ENCODE data around the gene TECTB. TPM values are rescaled to one million over a fixed set of nuclear protein-coding genes. Genes with fewer than 3 reads are reported as not detected.

TECTB gene
- total and polyA plus RNA-seq, 2 donors (not counting 1 experiment from before 2014, with no cell fraction given) = not detected

- Histone ChIP-seq H3K4me3 (replicated peaks in 1 of 4; ENCODE audit: control extremely low read depth in 1 of 4, insufficient read depth in 1 of 4, low read depth in 3 of 4, low read length in 4 of 4) (no peak overlapping the region), H3K9ac (ENCODE audit: insufficient read depth, low read length) (no peak overlapping the region), H3K36me3 (ENCODE audit: control insufficient read depth, insufficient read depth, low read length) (no peaks in the 10 kb centered on the region), H3K4me2 (ENCODE audit: extremely low read depth, insufficient read depth, low read length) (no peak overlapping the region), H3K9me3 (ENCODE audit: control insufficient read depth, insufficient read depth, low read depth, low read length) (no peaks in the 10 kb centered on the region), H3K79me2 (ENCODE audit: control insufficient read depth, insufficient read depth, low read length) (no peaks in the 10 kb centered on the region), H3K4me1 (ENCODE audit: control insufficient read depth, extremely low read depth, insufficient read depth, low read length) (no peaks in the 10 kb centered on the region), H4K20me1 (ENCODE audit: control insufficient read depth, extremely low read depth, insufficient read depth, low read length) (no peaks in the 10 kb centered on the region), H2AFZ (ENCODE audit: low read length) (no peak overlapping the region), H3K27ac (ENCODE audit: insufficient read depth, low read length) (no peak overlapping the region), H3K27me3 (ENCODE audit: control insufficient read depth, insufficient read depth, low read length) (no peaks in the 10 kb centered on the region)
- no peak for DNase-seq (ENCODE audit: low read depth in 2 of 2)
- TF ChIP-seq, protein P1, sequence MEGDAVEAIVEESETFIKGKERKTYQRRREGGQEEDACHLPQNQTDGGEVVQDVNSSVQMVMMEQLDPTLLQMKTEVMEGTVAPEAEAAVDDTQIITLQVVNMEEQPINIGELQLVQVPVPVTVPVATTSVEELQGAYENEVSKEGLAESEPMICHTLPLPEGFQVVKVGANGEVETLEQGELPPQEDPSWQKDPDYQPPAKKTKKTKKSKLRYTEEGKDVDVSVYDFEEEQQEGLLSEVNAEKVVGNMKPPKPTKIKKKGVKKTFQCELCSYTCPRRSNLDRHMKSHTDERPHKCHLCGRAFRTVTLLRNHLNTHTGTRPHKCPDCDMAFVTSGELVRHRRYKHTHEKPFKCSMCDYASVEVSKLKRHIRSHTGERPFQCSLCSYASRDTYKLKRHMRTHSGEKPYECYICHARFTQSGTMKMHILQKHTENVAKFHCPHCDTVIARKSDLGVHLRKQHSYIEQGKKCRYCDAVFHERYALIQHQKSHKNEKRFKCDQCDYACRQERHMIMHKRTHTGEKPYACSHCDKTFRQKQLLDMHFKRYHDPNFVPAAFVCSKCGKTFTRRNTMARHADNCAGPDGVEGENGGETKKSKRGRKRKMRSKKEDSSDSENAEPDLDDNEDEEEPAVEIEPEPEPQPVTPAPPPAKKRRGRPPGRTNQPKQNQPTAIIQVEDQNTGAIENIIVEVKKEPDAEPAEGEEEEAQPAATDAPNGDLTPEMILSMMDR (conservative IDR thresholded peaks at IDR 0.05 in 1 of 2, IDR thresholded peaks at IDR 0.05 in 1 of 2; ENCODE audit: low read depth in 1 of 2, low read length in 2 of 2) = no peak
- no peak for TF ChIP-seq EZH2 (IDR thresholded peaks at IDR 0.05; ENCODE audit: low read length, missing control alignments)
Observed at GRCh38 chr10:112344261-112344660, 61.1 kb downstream of the TECTB start.

- Histone ChIP-seq H4K20me1 (ENCODE audit: control insufficient read depth, extremely low read depth, insufficient read depth, low read length) (no peaks in the 10 kb centered on the region), H2AFZ (ENCODE audit: low read length) (no peak overlapping the region), H3K9ac (ENCODE audit: insufficient read depth, low read length) (no peak overlapping the region), H3K9me3 (ENCODE audit: control insufficient read depth, insufficient read depth, low read depth, low read length) (no peaks in the 10 kb centered on the region), H3K4me3 (replicated peaks in 1 of 4; ENCODE audit: control extremely low read depth in 1 of 4, insufficient read depth in 1 of 4, low read depth in 3 of 4, low read length in 4 of 4) (no peak overlapping the region), H3K4me2 (ENCODE audit: extremely low read depth, insufficient read depth, low read length) (no peak overlapping the region), H3K27ac (ENCODE audit: insufficient read depth, low read length) (no peak overlapping the region), H3K36me3 (ENCODE audit: control insufficient read depth, insufficient read depth, low read length) (no peaks in the 10 kb centered on the region), H3K4me1 (ENCODE audit: control insufficient read depth, extremely low read depth, insufficient read depth, low read length) (no peaks in the 10 kb centered on the region), H3K27me3 (ENCODE audit: control insufficient read depth, insufficient read depth, low read length) (no peaks in the 10 kb centered on the region), H3K79me2 (ENCODE audit: control insufficient read depth, insufficient read depth, low read length) (no peaks in the 10 kb centered on the region)
- no peak for DNase-seq (ENCODE audit: low read depth in 2 of 2)
- TF ChIP-seq, protein P1 (conservative IDR thresholded peaks at IDR 0.05 in 1 of 2, IDR thresholded peaks at IDR 0.05 in 1 of 2; ENCODE audit: low read depth in 1 of 2, low read length in 2 of 2) = no peak
- TF ChIP-seq EZH2 (IDR thresholded peaks at IDR 0.05; ENCODE audit: low read length, missing control alignments) = no peak
Observed at GRCh38 chr10:112345202-112345601, 62.0 kb downstream of the TECTB start.

- Histone ChIP-seq H3K36me3 (ENCODE audit: control insufficient read depth, insufficient read depth, low read length) (no peaks in the 10 kb centered on the region), H3K9ac (ENCODE audit: insufficient read depth, low read length) (no peak overlapping the region), H3K27ac (ENCODE audit: insufficient read depth, low read length) (no peak overlapping the region), H4K20me1 (ENCODE audit: control insufficient read depth, extremely low read depth, insufficient read depth, low read length) (no peaks in the 10 kb centered on the region), H3K79me2 (ENCODE audit: control insufficient read depth, insufficient read depth, low read length) (no peaks in the 10 kb centered on the region), H3K4me3 (replicated peaks in 1 of 4; ENCODE audit: control extremely low read depth in 1 of 4, insufficient read depth in 1 of 4, low read depth in 3 of 4, low read length in 4 of 4) (no peak overlapping the region), H2AFZ (ENCODE audit: low read length) (no peak overlapping the region), H3K27me3 (ENCODE audit: control insufficient read depth, insufficient read depth, low read length) (no peaks in the 10 kb centered on the region), H3K4me1 (ENCODE audit: control insufficient read depth, extremely low read depth, insufficient read depth, low read length) (no peaks in the 10 kb centered on the region), H3K9me3 (ENCODE audit: control insufficient read depth, insufficient read depth, low read depth, low read length) (no peaks in the 10 kb centered on the region), H3K4me2 (ENCODE audit: extremely low read depth, insufficient read depth, low read length) (no peak overlapping the region)
- TF ChIP-seq EZH2 (IDR thresholded peaks at IDR 0.05; ENCODE audit: low read length, missing control alignments) = no peak
- TF ChIP-seq, protein P1 (conservative IDR thresholded peaks at IDR 0.05 in 1 of 2, IDR thresholded peaks at IDR 0.05 in 1 of 2; ENCODE audit: low read depth in 1 of 2, low read length in 2 of 2) = no peak
- DNase-seq (ENCODE audit: low read depth in 2 of 2) = no peak
Observed at GRCh38 chr10:112345743-112346142, 62.5 kb downstream of the TECTB start.
